Kidney epithelial cell (primary cell): Measurements from ENCODE around the gene DENND1A. TPM values are rescaled to one million over a fixed set of nuclear protein-coding genes. Genes with fewer than 3 reads are reported as not detected.

Experiments
- DNase-seq: peaks from one replicate; pipeline ENCODE4 v3.0.0-alpha.2; 2010; ENCODE audit warnings: low read depth
- H3K27me3 ChIP-seq: 2 replicates; pipeline ENCODE4 v1.6.0; 2011; ENCODE audit warnings: low read length; ENCODE audit not compliant: control insufficient read depth, insufficient read depth
- H3K36me3 ChIP-seq: 2 replicates; pipeline ENCODE4 v1.5.1; 2011; ENCODE audit warnings: low read length; ENCODE audit not compliant: control insufficient read depth, insufficient read depth
- H3K4me3 ChIP-seq: 2 replicates; pipeline ENCODE4 v1.5.1; 2011; ENCODE audit warnings: low read depth, mild to moderate bottlenecking, control low read depth, low read length
- CTCF ChIP-seq: IDR thresholded peaks from 2 replicates; pipeline ENCODE4 v1.5.1; 2011; ENCODE audit warnings: mild to moderate bottlenecking, moderate library complexity, low read length, control low read depth, inconsistent platforms; ENCODE audit not compliant: insufficient read depth, poor library complexity, severe bottlenecking
- total RNA-seq: library from RNA; depleted of rRNA; stranded (reverse); fragments of >200 nt; gene quantifications from 2 replicates; pipeline ENCODE4 v1.2.3, GENCODE V29; 2015

DENND1A gene
- total RNA-seq, 1 donor from 2014 or later: 14.5 TPM

- DNase-seq: no peak
- TF ChIP-seq CTCF: no peak
- no peaks in the 10 kb centered on the region for H3K27me3 ChIP-seq
- H3K4me3 ChIP-seq: no peak overlapping the region
- H3K36me3 ChIP-seq: no peaks in the 10 kb centered on the region
Observed at GRCh38 chr9:123447934-123448646, 481.8 kb downstream of the DENND1A start.

DNA sequence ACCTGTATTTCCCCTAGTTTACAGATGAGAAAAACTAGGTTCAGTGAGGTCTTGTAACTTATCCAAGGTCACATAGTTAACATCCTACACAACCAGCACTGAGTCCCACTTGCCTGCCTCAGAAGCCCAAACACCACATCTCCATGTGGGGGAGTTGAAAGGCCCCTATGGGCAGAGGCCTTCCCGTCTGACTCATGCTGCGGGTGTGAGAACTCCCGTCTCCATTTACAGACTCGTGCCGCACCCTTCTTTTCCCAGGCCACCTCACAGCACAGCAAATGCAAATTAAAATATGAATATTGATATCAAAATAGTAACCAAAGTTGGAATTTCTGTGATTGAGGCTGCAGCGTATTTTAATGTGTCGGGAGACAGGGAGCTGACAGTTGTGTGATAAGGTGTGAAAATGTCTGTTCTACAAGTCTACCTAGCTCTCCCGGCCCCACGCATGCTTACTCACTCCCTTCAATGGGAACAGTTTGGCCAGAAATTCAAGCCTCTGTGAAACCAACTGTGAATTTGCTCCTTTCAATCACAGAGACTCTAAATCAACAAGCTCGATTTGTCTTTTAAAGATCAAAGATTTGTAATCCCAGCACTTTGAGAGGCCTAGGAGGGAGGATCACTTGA lies 483.8 kb downstream of the DENND1A start:
- H3K4me3 ChIP-seq: no peak overlapping the region
- no peak for TF ChIP-seq CTCF
- no peaks in the 10 kb centered on the region for H3K27me3 ChIP-seq
- DNase-seq: peak; percentile 75
- H3K36me3 ChIP-seq: no peaks in the 10 kb centered on the region

GRCh38 chr9:123445116-123445515 lies 484.8 kb downstream of the DENND1A start:
- Histone ChIP-seq H3K36me3 (no peaks in the 10 kb centered on the region), H3K27me3 (no peaks in the 10 kb centered on the region), H3K4me3 (no peak overlapping the region)
- no peak for DNase-seq
- TF ChIP-seq CTCF: no peak

- no peak for DNase-seq
- no peak for TF ChIP-seq CTCF
- no peaks in the 10 kb centered on the region for H3K27me3 ChIP-seq
Observed at GRCh38 chr9:123441769-123442168, 488.2 kb downstream of the DENND1A start.

DNA sequence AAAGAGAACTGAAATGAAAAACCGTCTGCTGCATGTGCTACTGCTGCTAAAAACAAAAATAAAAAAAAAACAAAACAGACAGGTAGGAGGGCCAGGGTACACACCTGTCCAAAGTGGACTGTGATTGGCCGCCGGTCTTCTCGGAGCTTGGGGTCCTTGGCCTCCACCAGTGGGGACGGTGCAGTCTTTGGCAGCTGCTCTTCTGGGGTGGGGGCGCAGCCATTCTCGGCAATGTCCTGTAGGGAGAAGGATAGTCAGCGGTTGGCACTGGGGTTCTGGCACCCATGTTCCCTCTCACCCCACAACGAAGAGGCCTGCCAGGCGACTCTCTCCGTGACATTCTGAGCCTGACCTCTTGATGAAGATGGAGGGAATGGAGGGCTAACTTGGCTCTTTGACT lies 489.7 kb downstream of the DENND1A start:
- Histone ChIP-seq H3K27me3 (no peaks in the 10 kb centered on the region), H3K4me3 (no peak overlapping the region), H3K36me3 (no peaks in the 10 kb centered on the region)
- no peak for TF ChIP-seq CTCF
- no peak for DNase-seq

More at GRCh38 chr9:123441769-123442168, 488.2 kb downstream of the DENND1A start:
- no peaks in the 10 kb centered on the region for H3K36me3 ChIP-seq
- no peak overlapping the region for H3K4me3 ChIP-seq
